GM13976 (cell line): Measurements from ENCODE around the gene TJAP1.

Source experiments
- DNase-seq: peaks from one replicate; pipeline ENCODE4 v3.0.0; 2012; ENCODE audit warnings: low spot score
- CTCF ChIP-seq: IDR thresholded peaks from 2 replicates; pipeline ENCODE4 v1.5.1; 2012; ENCODE audit warnings: borderline replicate concordance, mild to moderate bottlenecking; ENCODE audit not compliant: insufficient read depth; ENCODE audit errors: extremely low read depth, missing control alignments, control extremely low read depth
- in situ Hi-C: fragments of 300-500 bp; cut with MboI; formaldehyde crosslinking; loops from one replicate; pipeline ENCODE4 v1.12.0; 2022; ENCODE audit warnings: low sequenced_read_pairs, mixed read lengths, inconsistent platforms; ENCODE audit not compliant: unreplicated experiment

TJAP1 gene

GRCh38 chr6:43478008-43478372 lies 620 bp downstream of the TJAP1 start:
- in situ Hi-C loops, result loop anchor here (25.0 kb wide), 1 partner anchor 216 kb away; no protein-coding TSS in a partner anchor
- DNase-seq, result no peak
- no peak for TF ChIP-seq CTCF

GRCh38 chr6:43481075-43481474 lies 3.7 kb downstream of the TJAP1 start:
- DNase-seq, result no peak
- in situ Hi-C loops, result loop anchor here (25.0 kb wide), 1 partner anchor 219 kb away; no protein-coding TSS in a partner anchor
- no peak for TF ChIP-seq CTCF

GRCh38 chr6:43481591-43482236 lies 4.3 kb downstream of the TJAP1 start:
- no peak for TF ChIP-seq CTCF
- no peak for DNase-seq

GRCh38 chr6:43488667-43489276 lies 11.4 kb downstream of the TJAP1 start:
- DNase-seq, result no peak
- no peak for TF ChIP-seq CTCF
- in situ Hi-C loops, result loop anchor here (25.0 kb wide), 1 partner anchor 226 kb away; no protein-coding TSS in a partner anchor

More at GRCh38 chr6:43481591-43482236, 4.3 kb downstream of the TJAP1 start:
- in situ Hi-C loops, result loop anchor here (25.0 kb wide), 1 partner anchor 219 kb away; no protein-coding TSS in a partner anchor

GRCh38 chr6:43489277-43490072 lies 12.1 kb downstream of the TJAP1 start:
- DNase-seq, result no peak
- in situ Hi-C loops, result loop anchor here (25.0 kb wide), 1 partner anchor 227 kb away; no protein-coding TSS in a partner anchor
- TF ChIP-seq CTCF, result no peak

- DNase-seq, result no peak
- in situ Hi-C loops, result loop anchor here (25.0 kb wide), 1 partner anchor 228 kb away; no protein-coding TSS in a partner anchor
- no peak for TF ChIP-seq CTCF
These were observed 13.2 kb downstream of the TJAP1 start for GRCh38 chr6:43490523-43490939.
